NCI-H1436 treated with DMSO at 0.1 percent for 48 hours (cell line): ENCODE data around the gene STON1.
"Not testable (repeated sequence)": the region's sequence is repeated elsewhere in the genome, so short reads cannot be mapped to it uniquely, and the experiment has no call there.

Experiments
- DNase-seq: peaks from one replicate; lab custom pipeline; 2025; lab: John Stamatoyannopoulos, UW

Gene STON1

GRCh38 chr2:48569433-48569832 lies 39.5 kb downstream of the STON1 start:
- DNase-seq = no peak

GRCh38 chr2:48572816-48573215 lies 42.9 kb downstream of the STON1 start:
- no peak for DNase-seq

GRCh38 chr2:48574353-48575287 lies 44.7 kb downstream of the STON1 start:
- no peak for DNase-seq

GRCh38 chr2:48578313-48578712 lies 48.4 kb downstream of the STON1 start:
- no peak for DNase-seq

- no peak for DNase-seq
Measured at GRCh38 chr2:48583961-48584360, 54.0 kb downstream of the STON1 start.

- no peak for DNase-seq
Measured at GRCh38 chr2:48584551-48584950, 54.6 kb downstream of the STON1 start.

GRCh38 chr2:48586433-48586832 lies 56.5 kb downstream of the STON1 start:
- no peak for DNase-seq

GRCh38 chr2:48587560-48587959 lies 57.6 kb downstream of the STON1 start:
- DNase-seq = no peak

- DNase-seq = no peak
Measured at GRCh38 chr2:48587961-48588360, 58.0 kb downstream of the STON1 start.

- DNase-seq = no peak
Measured at GRCh38 chr2:48588745-48589144, 58.8 kb downstream of the STON1 start.

GRCh38 chr2:48589170-48589767 lies 59.3 kb downstream of the STON1 start:
- no peak for DNase-seq

GRCh38 chr2:48590017-48590416 lies 60.1 kb downstream of the STON1 start:
- no peak for DNase-seq

- no peak for DNase-seq
Measured at GRCh38 chr2:48592067-48592466, 62.1 kb downstream of the STON1 start.

GRCh38 chr2:48596751-48597150 lies 66.8 kb downstream of the STON1 start:
- DNase-seq = not testable (repeated sequence)

- DNase-seq = no peak
Measured at GRCh38 chr2:48597492-48597891, 67.5 kb downstream of the STON1 start.

GRCh38 chr2:48600204-48600813 lies 70.4 kb downstream of the STON1 start:
- no peak for DNase-seq

- DNase-seq = no peak
Measured at GRCh38 chr2:48600917-48601316, 71.0 kb downstream of the STON1 start.

GRCh38 chr2:48601349-48601748 lies 71.4 kb downstream of the STON1 start:
- no peak for DNase-seq

GRCh38 chr2:48605482-48606175 lies 75.7 kb downstream of the STON1 start:
- no peak for DNase-seq

GRCh38 chr2:48607307-48608014 lies 77.5 kb downstream of the STON1 start:
- no peak for DNase-seq

GRCh38 chr2:48613211-48613610 lies 83.3 kb downstream of the STON1 start:
- DNase-seq = no peak

- not testable (repeated sequence) for DNase-seq
Measured at GRCh38 chr2:48614581-48614980, 84.6 kb downstream of the STON1 start.
